GM21447 (cell line): ENCODE measurements around the gene KRT1.
"Not testable (repeated sequence)": the region's sequence is repeated elsewhere in the genome, so short reads cannot be mapped to it uniquely, and the experiment has no call there.

ENCODE experiments used
- ATAC-seq: cut with Tn5 transposase; IDR thresholded peaks from one replicate; pipeline ENCODE4 v1.9.1; 2021; ENCODE audit not compliant: unreplicated experiment

KRT1 gene

DNA sequence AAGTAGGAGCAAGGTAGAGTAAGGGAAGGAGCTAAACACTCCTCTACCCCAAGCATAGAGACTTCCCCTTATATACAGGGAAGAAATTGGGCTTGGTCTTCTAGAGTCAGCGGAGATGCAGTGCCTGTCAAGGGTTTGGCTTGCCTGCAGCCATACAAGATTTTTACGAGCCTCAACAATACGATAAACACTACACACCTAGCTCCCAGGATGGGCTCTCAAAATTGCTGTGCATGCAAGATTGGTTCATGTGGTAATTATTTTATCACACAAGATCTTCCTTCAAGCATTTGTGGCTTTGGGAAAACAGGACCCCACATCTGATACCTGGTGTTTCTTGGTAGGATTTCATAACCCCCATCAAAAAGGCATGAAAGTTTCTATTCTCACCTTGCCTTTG, at the start of gene KRT1:
KRT1 (minus strand) TSS at position 45 of the 400 bp plus-strand sequence. CDS start 59 bp downstream, outside the sequence.
- ATAC-seq = no peak

DNA sequence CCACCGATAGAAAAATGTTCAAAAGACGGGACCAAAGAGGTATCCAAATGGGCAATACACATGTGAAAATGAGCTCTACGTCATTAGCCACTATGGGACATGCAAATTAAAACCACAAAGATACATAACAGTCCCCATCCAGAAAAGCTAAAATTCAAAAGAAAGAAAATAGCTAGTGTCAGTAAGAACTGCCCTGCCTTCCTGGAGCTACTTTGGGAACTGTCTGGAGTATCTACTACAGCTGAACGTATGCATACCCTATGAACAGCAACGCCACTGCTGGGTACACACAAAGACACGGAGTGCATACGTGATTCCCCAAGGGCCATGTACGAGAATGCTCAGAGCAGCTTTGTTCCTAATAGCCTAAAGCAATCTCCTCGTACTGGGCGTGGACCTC, 48.9 kb upstream of the KRT1 start:
- no peak for ATAC-seq

DNA sequence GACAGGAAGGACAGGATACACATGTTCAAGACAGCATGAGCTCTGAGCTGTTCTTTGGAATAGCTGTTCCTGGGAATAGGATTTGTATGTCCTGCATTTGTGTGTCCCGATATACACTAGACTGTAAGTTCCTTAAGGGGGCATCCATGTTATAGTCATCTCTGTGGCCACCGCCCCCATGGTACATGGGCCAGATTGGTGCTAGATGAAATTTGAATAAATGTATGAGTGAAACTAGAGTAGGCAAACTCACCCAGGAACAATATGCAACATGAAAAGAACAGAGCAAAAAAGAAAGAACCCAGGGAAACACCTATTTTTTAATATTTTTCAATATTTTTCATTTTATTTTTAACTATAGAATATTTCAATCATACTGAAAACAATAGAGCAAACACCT, 48.2 kb upstream of the KRT1 start:
- ATAC-seq = no peak

DNA sequence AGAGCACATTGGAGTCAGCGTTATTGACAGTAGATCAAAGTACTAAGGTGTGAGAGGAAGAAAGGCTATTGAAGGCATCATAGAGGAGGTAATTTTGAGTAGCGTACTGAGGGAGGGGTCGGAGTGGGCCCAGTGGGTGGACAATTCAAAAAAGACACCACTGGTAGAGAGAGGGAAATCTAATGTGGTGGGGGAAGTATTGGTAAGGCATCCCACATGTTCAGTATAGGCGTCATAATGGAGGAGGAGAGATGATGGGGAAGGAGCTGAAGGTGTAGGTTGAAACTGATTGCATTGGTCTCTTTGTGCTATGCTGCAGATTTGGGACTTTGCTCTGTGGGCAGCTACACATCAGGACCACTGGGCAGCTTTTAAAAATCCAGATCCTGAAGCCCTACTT, 46.8 kb upstream of the KRT1 start:
- ATAC-seq = no peak

DNA sequence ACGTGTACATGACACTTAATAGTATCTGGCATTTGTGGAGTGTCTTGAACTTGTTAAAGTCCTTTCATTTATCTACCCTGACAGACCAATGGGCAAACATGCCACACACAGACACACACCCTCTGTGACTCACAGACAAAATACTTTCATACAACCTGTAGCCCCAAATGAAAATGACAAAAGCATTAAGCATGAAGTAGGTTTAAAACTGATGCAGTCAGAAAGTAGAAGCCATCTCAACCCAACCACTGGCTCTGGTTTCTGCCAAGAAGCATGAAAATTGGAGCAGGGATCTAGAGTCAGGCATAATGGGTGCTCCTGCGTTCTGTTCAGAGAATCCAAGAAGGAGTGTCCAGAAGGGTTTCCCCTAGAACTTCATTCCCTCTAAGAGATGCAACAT, 46.2 kb upstream of the KRT1 start:
- ATAC-seq = no peak

DNA sequence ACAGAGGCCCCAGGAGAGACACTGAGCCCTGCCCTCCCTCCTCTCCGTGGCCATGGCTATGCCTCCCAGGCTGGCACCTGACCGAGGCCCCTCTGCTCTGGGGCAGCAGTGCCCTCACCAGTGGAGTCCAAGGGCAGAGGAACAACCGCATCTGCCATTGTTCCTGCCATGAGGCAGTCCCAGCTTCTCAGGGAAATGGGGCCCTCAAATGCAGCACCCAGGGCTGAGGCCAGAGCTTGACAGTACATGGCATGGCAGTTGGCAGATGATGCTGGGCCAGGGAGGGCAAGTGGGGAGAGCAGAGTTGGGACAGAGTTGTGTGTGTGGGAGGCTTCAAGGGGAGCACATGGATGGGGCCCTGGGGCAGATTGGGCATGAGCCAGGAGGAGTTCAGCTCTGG, 44.2 kb upstream of the KRT1 start:
- ATAC-seq = no peak

DNA sequence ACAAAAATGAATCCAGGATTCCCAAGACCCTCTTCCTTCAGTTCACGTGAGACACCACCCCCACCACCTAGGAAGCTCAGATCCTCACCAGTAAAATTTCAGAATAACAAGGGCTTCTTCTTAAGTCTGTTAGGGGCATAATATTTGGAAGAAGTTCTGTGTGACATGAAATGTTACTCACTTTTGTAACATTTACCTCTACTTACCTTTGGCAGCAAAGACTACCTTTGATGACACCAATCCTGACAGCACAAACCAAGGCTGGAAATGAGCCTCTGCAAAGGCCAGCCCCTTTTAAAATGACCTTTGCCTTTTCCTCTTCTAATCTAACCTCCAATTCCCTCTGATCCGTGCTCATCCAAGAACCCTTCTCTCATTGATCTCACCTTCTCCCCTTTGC, 42.5 kb upstream of the KRT1 start:
- no peak for ATAC-seq

DNA sequence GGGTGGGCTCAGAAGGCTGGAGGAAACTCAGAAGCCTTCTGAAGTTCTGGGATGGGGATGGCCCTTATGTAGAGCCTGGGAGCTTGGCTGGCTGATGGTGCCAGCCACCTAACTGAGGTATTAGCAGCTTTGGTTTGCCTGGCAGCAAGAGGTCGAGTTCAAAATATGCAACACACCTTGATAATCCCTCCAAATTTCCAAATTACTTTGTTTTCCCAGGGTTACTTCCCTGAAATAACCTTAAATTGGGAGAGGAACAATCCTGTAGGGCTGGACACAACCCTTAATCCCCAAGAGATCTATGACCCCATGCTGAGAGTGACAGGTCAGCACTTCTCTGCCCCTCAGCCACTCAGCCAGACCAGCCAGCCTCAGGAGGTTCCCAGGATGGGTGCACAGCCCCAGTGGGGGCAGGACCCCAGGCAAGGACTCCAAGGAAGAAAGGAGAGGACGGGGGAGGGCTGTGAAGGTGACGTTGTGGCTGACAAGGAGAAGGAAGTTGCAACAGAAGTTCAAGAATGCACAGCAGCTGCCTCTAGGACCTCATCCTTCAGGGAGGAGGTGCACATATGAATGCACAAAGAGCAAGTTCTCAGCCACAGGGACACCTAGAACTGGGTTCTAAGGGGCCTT, 41.7 kb upstream of the KRT1 start:
- ATAC-seq = no peak

DNA sequence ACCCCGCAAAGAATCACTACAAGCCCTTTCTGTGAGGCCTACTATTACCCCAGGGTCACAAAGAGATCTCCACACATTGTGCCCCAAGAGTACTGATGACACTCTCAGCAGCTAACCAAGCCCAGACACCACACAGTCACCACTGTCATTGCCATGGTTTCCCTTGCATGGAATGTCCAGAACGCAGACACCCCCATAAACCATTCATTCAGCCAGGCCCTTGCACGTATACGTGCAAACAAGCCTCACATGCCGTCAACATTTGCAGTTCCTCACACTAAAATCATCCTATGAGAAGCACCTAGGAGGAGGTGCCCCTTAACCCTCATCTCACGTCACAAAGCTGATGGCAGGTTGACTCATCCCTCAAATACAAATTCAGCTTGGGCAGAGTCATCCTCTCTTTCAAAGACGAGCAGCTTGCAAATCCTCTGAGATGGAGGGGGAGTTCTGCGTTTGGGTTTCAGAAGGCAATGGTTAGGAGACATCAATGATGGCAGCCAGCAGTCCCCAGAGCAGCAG, 40.2 kb upstream of the KRT1 start:
- no peak for ATAC-seq

DNA sequence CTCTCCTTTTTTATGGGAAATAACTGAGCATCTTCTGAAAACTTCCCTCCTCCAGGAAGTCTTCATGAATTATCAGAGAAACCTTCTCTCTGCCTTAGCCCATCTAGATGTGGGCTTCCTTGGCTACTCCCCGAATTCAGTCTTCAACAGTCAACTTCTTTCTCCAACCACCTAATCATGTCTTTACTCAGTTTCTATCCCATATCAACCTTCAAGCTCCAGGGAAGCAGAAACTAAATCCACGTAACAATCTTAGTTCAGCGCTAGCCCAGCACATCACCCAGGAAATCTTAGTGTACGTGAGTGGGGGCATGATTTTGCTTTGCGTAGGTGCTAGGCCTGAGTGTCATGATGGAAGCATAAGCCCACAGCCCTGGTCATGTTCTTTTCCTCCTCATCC, 35.9 kb upstream of the KRT1 start:
- ATAC-seq = no peak

DNA sequence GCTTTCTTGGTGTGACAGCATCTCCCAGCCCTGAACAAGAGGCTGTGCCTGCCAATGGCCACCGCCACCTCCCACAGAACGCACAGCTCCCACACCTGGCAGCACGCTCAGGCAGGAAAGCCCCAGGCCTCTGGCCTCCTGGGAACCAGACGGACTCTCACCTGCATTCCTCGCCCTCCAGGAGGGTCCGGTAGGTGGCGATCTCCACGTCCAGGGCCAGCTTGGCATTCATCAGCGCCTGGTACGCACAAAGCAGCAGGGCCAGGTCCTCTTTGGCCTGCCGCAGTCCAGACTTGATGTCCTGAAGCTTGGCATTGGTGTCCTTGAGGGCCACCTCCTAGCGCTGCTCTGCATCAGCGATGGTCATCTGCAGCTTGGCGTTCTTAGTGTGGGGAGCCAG, 35.2 kb upstream of the KRT1 start:
- ATAC-seq = no peak

DNA sequence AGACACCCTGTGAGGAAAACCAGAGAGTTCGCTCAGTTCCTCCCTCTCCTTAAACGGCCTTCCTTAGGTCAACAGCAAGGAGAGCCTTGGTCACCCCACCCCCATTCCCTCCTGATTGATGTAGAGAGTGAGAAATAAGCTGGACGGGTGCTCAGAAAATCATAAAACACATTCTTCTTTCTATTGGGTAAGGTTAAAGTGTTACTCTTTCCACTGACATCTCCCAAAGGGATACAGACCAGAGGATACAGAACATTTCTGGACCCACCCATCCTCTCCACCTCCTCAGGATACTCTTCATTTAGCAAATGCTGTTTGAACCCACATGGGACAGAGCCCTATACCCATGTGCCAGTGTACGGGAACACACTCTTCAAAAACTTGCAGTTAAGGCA, 34.7 kb upstream of the KRT1 start:
- ATAC-seq = no peak

DNA sequence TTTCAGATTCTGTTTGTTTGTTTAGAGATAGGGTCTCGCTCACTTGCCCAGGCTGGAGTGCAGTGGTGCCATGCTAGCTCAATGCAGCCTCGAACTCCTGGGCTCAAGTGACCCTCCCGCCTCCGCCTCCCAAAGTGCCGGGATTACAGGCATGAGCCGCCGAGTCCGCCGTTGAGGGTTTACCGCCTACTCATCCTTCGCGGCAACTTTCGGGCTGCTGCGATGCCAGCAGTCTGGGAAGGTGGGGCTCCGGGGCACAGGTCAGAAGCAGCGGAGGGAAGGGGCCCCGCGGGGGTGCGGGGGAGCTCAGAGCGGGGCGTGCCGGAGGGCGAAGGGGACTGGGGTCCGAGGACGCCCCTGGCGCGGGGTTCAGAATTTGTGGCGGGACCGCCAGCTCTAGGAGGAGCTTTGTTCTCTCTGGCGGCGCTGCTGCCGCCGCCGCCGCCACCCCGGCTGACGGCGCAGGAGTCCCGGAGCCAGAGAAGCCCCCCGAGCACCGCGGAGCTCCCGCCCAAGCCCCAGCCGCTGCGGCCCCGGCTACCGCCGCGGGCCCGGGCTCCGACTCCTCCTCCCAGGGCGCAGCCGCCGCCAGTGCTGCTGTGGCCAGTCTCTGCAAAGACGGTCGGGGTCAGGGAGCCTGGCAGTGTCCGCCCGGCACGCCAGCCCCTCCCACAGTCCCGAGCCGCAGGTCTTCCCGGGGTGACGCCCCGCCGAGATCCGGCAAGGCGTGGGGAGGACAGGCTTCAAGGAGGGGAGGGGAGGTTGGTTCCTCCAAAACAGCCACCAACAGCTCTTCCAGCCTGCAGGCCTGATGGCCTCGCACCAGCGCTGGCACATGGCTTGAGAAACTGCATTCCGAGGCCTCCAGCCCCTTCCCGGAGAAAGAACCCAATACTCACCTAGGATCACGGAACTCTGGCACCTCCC, 34.0 kb upstream of the KRT1 start:
- no peak for ATAC-seq

DNA sequence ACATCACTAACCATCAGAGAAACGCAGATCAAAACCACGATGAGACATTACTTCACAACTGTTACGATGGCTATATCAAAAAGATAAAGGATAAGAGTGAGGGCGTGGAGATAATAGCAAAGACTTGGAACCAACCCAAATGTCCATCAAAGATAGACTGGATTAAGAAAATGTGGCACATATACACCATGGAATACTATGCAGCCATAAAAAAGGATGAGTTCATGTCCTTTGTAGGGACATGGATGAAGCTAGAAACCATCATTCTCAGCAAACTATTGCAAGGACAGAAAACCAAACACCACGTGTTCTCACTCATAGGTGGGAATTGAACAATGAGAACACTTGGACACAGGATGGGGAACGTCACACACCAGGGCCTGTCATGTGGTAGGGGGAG, 31.9 kb upstream of the KRT1 start:
- not testable (repeated sequence) for ATAC-seq

DNA sequence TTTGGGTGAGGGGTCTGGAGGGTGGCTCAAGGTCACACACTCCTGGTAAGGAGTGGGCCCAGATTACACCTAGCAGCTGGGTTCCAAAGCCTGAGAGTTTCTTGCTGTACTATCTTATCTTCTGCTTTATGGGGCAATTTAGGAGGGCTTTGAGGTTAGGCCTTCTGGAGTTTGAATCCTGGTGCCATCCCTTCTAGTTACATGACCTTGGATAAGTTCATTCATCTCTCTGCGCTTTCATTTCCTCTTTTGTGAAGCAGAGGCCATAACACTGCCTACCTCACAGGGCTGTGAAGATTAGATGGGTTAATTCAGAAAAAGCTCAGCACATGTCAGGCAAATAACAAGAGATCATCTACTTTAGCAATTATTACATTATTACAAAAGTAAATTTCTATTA, 30.5 kb upstream of the KRT1 start:
- no peak for ATAC-seq

DNA sequence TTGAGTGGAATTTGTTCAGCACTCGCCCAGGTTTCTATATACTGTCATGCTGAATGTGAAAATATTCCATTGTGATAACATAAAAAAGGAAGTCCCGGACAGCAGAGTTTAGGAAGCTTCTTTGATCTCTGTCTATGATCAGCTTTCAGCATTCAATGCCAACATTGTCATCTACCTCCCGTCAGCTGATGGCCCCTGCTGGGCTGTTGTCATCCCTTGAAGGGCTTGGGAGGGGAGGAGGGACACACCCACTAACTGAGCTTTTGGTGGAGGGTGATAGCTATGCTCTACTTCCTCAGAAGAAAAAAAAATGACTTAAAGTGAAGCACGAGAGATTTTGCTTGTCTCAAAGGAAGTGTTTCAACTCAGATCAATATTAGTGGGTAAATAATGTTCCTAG, 27.8 kb upstream of the KRT1 start:
- ATAC-seq = no peak

DNA sequence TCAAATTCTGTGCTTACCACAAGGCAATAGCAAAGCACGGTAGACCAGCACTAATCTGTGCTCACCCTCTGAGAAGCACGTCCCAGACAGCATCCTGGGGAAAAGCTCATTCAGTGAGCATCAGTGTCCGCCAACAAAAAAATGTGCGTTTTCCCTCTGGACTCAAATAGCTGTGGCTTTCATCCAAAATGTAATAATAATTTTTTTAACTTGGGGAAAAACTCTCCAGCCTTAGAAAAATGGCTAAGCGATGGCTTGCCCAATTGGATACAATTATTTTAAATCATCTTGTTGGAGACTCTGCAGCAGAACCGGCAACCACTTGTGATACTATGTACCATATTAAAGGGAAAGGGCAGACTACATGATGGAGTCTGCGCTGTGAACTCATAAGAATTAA, 24.3 kb upstream of the KRT1 start:
- ATAC-seq = no peak

DNA sequence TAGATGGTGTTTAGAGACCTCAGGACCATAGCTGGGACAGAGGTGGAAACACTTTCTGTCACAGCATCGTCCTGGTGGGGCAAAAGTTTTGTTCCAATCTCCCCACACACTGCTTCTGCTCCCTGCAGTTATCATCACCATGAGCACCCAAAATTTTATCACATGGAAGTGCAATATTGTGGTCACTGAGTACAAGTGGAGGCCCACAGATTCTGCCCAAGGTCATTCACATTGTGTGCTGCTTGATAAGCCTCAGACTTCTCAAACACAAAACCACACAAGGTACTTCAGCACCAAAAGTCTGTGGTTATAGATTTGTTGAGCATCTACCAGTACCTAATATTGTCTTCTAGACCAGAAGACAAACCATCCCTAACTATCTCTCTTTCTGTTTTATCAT, 23.7 kb upstream of the KRT1 start:
- ATAC-seq = no peak

DNA sequence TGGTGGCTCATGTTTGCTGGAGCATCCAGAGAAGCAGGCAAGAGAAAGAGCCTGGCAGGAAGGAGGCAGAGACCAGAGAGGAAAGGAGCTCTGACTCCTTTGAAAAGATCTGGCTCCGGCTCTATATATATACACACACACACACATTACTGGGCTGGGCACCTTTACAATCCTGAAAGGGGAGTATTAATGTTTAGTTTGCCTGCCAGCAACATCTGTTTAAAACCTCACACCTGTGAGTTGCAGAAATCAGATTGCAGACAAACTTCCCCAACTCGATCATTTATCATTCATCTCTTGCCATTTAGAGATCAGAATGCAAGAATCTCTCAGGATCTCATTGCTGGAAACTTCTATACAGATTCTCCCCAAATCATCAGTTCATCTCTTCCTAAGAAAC, 23.2 kb upstream of the KRT1 start, which contains the start of gene KRT77:
KRT77 (minus strand) TSS at position 101 of the 400 bp plus-strand sequence; CDS start at position 11, 90 bp downstream.
- no peak for ATAC-seq

DNA sequence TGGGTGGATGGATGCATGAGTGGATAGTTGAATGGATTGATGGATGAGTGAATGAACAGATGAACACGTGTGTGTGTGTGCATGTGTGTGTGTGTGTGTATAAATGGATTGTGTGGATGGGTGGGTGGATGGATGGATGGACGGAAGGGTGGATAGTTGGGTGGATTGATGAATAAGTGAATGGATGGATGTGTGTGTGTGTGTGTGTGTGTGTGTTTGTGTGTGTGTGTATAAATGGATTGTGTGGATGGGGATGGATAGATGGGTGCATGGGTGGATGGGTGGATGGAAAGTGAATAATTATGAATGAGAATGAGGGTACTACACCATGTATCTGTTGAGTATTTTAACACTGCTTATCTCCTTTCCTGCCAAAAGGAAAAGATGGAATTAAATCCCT, 22.1 kb upstream of the KRT1 start:
- ATAC-seq = no peak

DNA sequence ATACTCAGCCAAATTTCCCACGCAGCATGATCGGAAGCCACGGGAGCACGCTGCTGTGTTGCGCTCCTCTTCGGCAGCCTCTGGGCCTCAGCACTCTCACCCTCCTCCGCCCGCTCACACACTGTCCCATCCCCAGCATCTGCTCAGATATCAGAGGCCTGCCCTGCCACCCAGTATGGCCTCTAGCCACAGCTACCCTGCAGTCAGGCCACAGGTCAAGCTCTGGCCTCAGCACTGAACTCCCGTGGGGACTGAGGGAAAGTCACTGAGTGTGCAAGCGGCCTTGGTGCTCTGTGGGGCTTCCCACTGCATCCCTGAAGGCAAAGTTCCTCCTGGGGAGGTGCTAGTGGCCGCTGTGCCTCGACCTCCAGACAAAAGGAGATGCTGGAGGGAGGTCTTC, 21.1 kb upstream of the KRT1 start:
- no peak for ATAC-seq

DNA sequence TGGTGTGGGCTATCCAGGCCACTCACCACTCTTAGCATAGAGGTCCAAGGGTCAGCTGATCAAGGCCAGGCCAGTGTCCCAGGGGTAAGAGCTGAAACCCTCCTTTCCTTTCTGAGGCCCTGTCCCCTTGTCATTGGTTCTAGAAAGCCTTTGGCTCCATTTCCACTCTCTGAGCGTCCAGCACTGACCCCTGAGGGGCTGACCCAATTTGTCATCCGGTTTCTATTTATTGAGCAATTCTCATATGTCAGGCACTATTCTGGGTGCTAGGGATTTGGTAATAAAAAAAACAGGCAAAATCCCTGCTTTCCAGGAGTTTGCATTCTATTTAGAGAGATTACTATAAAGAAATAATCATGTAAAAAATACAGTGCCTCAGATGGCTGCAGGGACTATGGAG, 19.8 kb upstream of the KRT1 start:
- no peak for ATAC-seq
